HFF-Myc (cell line): ENCODE data around the gene UBLCP1.
"Not testable (repeated sequence)": the region's sequence is repeated elsewhere in the genome, so short reads cannot be mapped to it uniquely, and the experiment has no call there.

Source experiments
- DNase-seq: peaks from one replicate; pipeline ENCODE4 v3.0.0-alpha.2; 2011; ENCODE audit warnings: low read depth; ENCODE audit errors: extremely low read depth
- H3K4me3 ChIP-seq: replicated peaks from 2 replicates; pipeline ENCODE4 v1.5.1; 2011; ENCODE audit warnings: low read depth, mild to moderate bottlenecking, control low read depth, low read length
- TF ChIP-seq, protein P1 (sequence below): IDR thresholded peaks from 2 replicates; pipeline ENCODE4 v1.5.1; 2012; ENCODE audit warnings: mild to moderate bottlenecking, low read depth, low read length, control low read depth; ENCODE audit errors: missing control alignments

The UBLCP1 gene

DNA sequence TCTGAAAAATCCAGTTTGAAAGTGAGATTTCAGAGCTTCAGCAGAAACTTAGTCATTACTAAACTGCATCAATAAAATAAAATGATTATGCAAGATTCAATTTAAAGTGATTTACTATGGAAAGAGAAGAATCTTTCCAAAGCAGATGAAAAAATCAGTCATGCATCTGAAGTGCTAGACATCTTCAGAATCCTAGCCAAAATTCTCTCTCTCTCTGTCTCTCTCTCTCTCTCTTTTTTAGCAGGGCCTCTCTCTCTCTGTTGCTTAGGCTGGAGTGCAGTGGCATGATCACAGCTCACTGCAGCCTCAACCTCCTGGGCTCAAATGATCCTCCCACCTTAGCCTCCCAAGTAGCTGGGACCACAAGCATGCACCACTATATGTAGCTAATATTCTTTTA lies 18.2 kb upstream of the UBLCP1 start:
- H3K4me3 ChIP-seq, result no peak overlapping the region
- TF ChIP-seq, protein P1, sequence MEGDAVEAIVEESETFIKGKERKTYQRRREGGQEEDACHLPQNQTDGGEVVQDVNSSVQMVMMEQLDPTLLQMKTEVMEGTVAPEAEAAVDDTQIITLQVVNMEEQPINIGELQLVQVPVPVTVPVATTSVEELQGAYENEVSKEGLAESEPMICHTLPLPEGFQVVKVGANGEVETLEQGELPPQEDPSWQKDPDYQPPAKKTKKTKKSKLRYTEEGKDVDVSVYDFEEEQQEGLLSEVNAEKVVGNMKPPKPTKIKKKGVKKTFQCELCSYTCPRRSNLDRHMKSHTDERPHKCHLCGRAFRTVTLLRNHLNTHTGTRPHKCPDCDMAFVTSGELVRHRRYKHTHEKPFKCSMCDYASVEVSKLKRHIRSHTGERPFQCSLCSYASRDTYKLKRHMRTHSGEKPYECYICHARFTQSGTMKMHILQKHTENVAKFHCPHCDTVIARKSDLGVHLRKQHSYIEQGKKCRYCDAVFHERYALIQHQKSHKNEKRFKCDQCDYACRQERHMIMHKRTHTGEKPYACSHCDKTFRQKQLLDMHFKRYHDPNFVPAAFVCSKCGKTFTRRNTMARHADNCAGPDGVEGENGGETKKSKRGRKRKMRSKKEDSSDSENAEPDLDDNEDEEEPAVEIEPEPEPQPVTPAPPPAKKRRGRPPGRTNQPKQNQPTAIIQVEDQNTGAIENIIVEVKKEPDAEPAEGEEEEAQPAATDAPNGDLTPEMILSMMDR, result no peak
- no peak for DNase-seq

DNA sequence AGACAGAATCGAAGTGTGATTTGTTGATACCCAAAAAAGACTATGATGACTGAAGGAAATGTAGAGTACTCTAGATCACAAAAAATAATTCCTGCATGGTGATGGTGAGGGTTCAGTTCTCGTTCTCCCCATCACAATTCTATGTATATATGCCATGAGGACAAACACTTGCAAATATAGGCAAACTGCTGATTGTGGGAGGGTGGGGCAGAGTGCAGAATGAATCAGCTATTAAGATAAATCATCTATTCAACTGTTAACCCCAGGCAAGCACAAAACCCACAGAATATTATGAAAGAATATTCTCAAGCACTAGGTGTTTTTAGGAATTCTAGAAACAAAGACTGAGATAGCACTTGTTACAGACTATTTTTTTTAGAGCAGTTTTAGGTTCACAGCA lies 13.9 kb upstream of the UBLCP1 start:
- TF ChIP-seq, protein P1, result no peak
- no peak overlapping the region for H3K4me3 ChIP-seq
- no peak for DNase-seq

DNA sequence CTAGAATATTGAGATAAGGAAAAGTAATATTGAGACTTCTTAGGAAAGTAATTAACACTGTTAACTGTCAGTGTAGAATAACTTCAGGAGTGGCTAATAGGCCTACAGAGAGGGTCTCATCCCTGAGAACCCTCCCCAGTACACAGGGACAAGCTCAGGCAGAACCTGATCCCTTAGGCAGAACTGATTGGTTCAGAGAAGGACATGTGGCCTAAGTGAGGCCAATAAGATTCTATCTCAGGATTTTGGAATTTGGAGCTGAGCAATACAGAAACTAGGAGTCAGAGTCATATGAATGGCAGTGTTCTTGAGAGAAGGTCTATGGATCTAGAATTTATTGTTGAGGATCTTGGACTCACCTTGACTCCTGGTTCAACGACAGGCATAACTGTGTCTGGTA lies 10.9 kb upstream of the UBLCP1 start:
- TF ChIP-seq, protein P1, result no peak
- no peak for DNase-seq
- H3K4me3 ChIP-seq, result no peak overlapping the region

DNA sequence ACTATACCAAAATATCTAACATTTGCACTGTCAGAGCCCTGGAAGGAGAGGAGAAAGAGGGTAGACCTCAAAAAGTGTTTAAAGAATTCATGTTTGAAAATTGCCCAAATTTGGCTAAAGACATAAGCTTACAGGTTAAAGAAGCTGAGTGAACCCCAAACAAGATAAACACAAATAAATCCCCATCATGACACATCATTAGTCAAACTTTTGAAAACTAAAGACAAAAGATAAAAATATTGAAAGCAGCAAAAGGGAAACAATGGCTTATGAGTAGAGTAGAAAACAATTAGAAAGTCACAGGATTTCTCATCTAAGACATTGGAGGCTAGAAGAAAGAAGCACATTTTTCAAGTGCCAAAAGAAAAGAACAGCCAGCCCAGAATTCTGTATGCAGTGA lies 6.1 kb upstream of the UBLCP1 start:
- TF ChIP-seq, protein P1, result no peak
- H3K4me3 ChIP-seq, result no peak overlapping the region
- no peak for DNase-seq

DNA sequence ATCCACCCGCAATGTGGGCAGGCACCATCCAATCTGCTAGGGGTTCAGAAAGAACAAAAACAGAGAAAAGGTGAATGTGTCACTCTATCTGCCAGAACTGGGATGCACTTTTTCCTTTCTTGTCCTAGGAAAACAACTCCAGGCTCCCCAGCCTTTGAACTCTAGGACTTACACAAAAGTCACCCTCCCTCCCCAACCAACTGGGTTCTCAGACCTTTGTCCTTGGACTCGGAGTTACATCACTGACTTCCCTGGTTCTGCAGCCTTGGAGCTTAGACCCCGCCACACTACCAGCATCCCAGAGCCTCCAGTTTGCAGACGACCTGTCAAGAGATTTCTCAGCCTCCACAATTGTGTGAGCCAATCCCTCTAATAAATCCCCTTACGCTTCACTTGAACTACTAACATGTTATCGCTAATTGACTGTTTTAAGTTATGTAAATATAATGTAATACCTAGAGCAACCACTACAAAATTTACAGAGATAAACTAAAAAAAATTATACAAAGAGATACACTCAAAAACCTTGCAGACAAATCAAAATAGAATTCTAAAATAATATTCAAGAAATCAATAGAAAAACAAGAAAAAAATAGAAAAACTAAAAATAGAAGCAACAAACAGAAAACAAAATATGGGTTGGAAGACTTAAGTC lies 5.3 kb upstream of the UBLCP1 start:
- DNase-seq, result no peak
- TF ChIP-seq, protein P1, result no peak
- H3K4me3 ChIP-seq, result no peak overlapping the region

DNA sequence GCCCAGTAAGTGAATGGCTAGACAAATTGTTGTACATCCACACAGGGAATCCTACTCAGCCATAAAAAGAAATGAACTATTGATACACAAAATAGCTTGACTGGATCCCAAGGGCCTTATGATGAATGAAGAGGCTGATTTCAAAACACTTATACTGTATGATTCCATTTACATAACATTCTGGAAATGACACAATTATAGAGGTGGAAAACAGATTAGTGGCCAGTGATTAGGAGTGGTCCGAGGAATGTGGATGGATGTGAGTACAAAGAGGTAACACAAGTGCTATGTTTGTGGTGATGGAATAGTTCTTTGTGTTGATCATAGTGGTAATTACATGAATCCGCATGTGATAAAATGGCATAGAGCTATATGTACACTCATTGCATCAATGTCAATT lies 4.7 kb upstream of the UBLCP1 start:
- DNase-seq, result no peak
- TF ChIP-seq, protein P1, result no peak
- H3K4me3 ChIP-seq, result no peak overlapping the region

DNA sequence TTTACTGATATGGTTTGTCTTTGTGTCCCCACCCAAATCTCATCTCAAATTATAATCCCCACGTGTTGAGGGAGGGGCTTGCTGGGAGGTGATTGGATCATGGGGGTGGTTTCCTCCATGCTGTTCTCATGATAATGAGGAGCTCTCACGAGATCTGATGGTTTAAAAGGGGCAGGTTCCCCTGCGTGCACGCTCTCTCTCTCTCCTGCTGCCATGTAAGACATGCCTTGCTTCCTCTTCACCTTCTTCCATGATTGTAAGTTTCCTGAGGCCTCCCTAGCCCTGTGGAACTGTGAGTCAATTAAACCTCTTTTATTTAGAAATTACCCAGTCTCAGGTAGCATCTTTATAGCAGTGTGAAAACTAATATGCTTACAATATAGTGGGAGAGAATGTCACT lies 2.9 kb upstream of the UBLCP1 start:
- not testable (repeated sequence) for DNase-seq, H3K4me3 ChIP-seq
